Activated CD4-positive, alpha-beta T cell treated with anti-CD3 and anti-CD28 coated beads, Interleukin-2, amount 10 ng/mL, durations not matched to agents 7 days and 5 days (primary cell): ENCODE results near the gene RALB. TPM values are rescaled to one million over a fixed set of nuclear protein-coding genes. Genes with fewer than 3 reads are reported as not detected.

Experiments used
- CTCF ChIA-PET: fragments of 350-600 bp; sonication (Branson Sonifier 250); formaldehyde crosslinking; loops from one replicate; lab custom pipeline; 2021; ENCODE audit warnings: antibody characterized with exemption; lab: Charles Lee
- POLR2A ChIA-PET: fragments of 350-600 bp; sonication (Branson Sonifier 250); formaldehyde crosslinking; loops from one replicate; lab custom pipeline; 2021; ENCODE audit warnings: antibody characterized with exemption; lab: Charles Lee
- DNase-seq: peaks from one replicate; pipeline ENCODE4 v3.0.0-alpha.2; 2020
- H3K27ac Mint-ChIP-seq: one replicate; pipeline ENCODE4 v1.8.0; 2021; ENCODE audit warnings: mild to moderate bottlenecking, moderate library complexity, mixed read lengths
- H3K27me3 Mint-ChIP-seq: one replicate; pipeline ENCODE4 v1.8.0; 2021; ENCODE audit warnings: mixed read lengths
- H3K36me3 Mint-ChIP-seq: one replicate; pipeline ENCODE4 v1.8.0; 2021; ENCODE audit warnings: low read depth, mixed read lengths
- H3K4me1 Mint-ChIP-seq: one replicate; pipeline ENCODE4 v1.8.0; 2021; ENCODE audit warnings: mixed read lengths
- H3K4me3 Mint-ChIP-seq: one replicate; pipeline ENCODE4 v1.8.0; 2021; ENCODE audit warnings: mild to moderate bottlenecking, moderate library complexity, mixed read lengths
- H3K9me3 Mint-ChIP-seq: one replicate; pipeline ENCODE4 v1.8.0; 2021; ENCODE audit warnings: mixed read lengths
- total RNA-seq, 2 experiments: library from RNA; stranded (reverse); gene quantifications; one replicate each; pipeline ENCODE4 v1.2.3, GENCODE V29; 2021

RALB gene
- total RNA-seq, 2 experiments from 2014 or later: 44.3 to 46.8 TPM

DNA sequence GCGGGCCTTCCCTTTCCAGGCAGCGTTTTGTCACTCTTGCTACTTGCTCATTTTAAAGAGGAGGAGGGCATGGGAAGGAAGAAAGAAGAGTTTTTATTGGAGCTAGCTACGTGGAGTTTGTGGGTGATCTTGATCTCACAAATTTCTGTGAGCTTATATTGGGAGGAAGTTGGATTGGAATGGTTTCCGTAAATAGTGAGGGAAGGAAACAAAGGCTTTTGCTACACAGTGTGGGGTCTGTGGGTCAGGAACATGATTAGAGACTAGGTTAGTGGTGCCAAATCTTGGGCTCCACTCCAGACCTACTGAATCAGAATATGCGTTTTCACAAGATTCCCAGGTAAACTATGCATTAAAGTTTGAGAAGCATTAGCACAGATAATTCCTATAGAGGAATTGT lies 8.1 kb downstream of the RALB start:
- Mint-ChIP-seq H3K4me1 (peaks cover 44% of the 10 kb centered on the region), H3K9me3 (peaks cover 20% of the 10 kb centered on the region), H3K36me3 (peaks cover 39% of the 10 kb centered on the region), H3K4me3 (no peak overlapping the region), H3K27me3 (no peaks in the 10 kb centered on the region), H3K27ac (peak overlapping the region; percentile 37)
- POLR2A ChIA-PET: no interaction called here
- CTCF ChIA-PET: interaction anchor here (0.9 to 1.6 kb wide), 2 partner anchors 16 to 19 kb away, joined by 3 to 4 read pairs; no protein-coding TSS in a partner anchor
- no peak for DNase-seq

DNA sequence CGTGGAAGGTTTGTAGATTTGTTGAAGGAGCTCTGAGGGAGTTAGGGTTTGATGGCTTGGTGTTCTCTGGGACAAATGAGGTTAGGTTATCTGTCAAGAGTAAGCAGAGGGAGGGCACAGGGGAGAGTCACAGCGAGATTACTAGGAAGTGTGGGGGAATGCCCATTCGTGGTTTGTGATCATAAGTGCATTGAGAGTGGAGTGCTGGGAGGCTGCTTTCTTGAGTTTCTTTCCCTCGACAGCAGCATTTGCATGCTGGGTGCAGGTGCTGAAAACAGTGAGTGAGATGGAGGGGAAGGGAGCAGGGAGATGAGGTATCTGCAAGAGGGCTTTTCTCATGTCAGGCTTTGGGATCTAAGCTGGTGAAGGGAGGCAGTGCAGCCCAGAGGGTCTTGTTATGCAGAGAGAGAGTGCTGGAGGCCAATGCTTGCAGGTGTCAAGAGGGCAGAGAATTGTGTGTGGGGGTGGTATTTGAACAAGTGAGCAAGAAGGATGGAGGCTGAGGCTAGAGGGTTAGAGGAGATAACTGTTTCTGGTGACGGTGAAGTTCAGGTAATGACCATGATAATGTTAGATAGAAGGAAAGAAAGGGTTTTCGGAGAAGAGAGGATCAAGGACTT lies 8.8 kb downstream of the RALB start:
- H3K9me3 Mint-ChIP-seq: peaks cover 13% of the 10 kb centered on the region

DNA sequence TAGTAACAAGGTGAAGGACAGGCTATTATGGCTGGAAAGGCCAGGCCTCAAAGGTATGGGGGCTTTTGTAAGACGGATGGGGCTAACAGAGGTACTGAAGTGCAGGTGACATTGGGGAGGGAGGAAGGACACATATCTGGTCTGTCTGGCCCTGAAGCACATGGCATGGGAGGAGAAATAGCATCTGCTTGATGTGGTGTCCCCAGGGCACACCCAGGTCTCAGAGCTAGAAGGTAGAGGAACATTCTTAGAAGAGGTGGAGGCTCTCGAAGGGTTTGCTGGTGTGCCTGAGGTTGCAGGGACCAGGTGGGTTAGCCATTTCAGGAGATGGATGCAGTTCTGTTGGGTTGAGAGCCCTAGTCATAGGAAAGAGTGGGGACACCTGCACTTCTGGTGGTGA lies 9.5 kb downstream of the RALB start:
- Mint-ChIP-seq H3K36me3 (peaks cover 29% of the 10 kb centered on the region), H3K4me1 (peaks cover 35% of the 10 kb centered on the region), H3K27me3 (no peaks in the 10 kb centered on the region), H3K9me3 (peaks cover 11% of the 10 kb centered on the region), H3K27ac (no peak overlapping the region), H3K4me3 (no peak overlapping the region)
- POLR2A ChIA-PET: no interaction called here
- DNase-seq: no peak
- CTCF ChIA-PET: interaction anchor here (0.6 to 0.9 kb wide), 2 partner anchors 30 to 47 kb away, joined by 3 read pairs; no protein-coding TSS in a partner anchor

More for the DNA sequence above, 8.8 kb downstream of the RALB start:
- Mint-ChIP-seq H3K36me3 (peaks cover 31% of the 10 kb centered on the region), H3K4me3 (no peak overlapping the region), H3K4me1 (peaks cover 36% of the 10 kb centered on the region), H3K27me3 (no peaks in the 10 kb centered on the region), H3K27ac (no peak overlapping the region)
- ChIA-PET CTCF (interaction anchor here (0.9 to 1.6 kb wide), 2 partner anchors 16 to 29 kb away, joined by 3 to 4 read pairs; no protein-coding TSS in a partner anchor), POLR2A (no interaction called here)
- no peak for DNase-seq

DNA sequence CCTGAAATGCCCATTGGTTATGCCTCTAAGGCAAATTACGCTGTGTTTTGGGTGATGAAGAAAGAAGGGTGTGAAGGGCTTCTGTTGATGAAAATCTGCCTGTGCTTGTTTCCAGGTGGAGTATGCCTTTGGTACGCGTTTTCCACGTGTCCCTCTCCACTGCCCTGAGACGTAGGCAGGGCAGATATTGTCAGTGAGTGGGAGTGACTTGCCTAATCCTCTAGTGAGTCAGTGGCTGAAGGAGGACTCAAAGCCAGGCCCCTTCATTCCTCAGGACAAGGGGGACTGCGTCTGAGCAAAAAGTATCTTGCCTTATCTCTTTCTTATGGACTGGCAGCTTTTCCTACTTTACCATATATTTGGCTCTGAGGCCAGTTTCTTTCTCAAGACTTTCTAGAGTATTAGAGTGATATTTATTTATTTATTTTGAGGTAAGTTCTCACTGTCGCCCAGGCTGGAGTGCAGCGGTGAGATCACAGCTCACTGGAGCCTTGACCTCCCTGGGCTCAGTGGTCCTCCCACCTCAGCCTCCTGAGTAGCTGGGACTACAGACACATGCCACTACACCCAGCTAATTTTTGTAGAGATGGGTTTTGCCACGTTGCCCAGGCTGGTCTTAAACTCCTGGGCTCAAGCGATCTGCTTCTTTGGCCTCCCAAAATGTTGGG lies 10.2 kb downstream of the RALB start:
- Mint-ChIP-seq H3K4me3 (no peak overlapping the region), H3K27me3 (no peaks in the 10 kb centered on the region), H3K27ac (no peak overlapping the region), H3K4me1 (peaks cover 27% of the 10 kb centered on the region), H3K9me3 (peaks cover 10% of the 10 kb centered on the region), H3K36me3 (peaks cover 24% of the 10 kb centered on the region)
- no peak for DNase-seq
- POLR2A ChIA-PET: no interaction called here
- CTCF ChIA-PET: interaction anchor here (0.6 to 2.0 kb wide), 3 partner anchors 8 to 131 kb away, joined by 3 to 6 read pairs (median 5); no protein-coding TSS in a partner anchor

DNA sequence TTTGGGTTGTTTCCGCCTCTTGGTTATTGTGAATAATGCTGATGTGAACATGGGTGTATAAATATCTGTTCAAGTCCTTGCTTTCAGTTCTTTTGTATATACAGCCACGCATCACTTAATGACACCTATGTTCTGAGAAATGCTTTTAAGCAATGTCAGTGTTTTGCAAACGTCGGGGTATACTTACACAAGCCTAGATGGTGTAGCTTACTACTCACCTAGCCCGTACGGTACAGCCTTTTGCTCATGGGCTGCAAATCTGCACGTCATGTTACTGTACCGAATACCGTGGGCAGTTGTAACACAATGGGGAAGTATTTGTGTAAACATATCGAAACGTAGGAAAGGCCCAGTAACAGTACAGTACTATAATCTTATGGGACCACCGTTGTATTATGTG lies 12.4 kb downstream of the RALB start:
- Mint-ChIP-seq H3K27ac (no peak overlapping the region), H3K4me3 (no peak overlapping the region), H3K9me3 (peaks cover under 1% of the 10 kb centered on the region), H3K27me3 (no peaks in the 10 kb centered on the region), H3K4me1 (peaks cover 26% of the 10 kb centered on the region), H3K36me3 (peaks cover 25% of the 10 kb centered on the region)
- DNase-seq: no peak
- POLR2A ChIA-PET: no interaction called here
- CTCF ChIA-PET: interaction anchor here (1.1 to 2.0 kb wide), 5 partner anchors 10 to 48 kb away, joined by 3 to 9 read pairs (median 3); no protein-coding TSS in a partner anchor

DNA sequence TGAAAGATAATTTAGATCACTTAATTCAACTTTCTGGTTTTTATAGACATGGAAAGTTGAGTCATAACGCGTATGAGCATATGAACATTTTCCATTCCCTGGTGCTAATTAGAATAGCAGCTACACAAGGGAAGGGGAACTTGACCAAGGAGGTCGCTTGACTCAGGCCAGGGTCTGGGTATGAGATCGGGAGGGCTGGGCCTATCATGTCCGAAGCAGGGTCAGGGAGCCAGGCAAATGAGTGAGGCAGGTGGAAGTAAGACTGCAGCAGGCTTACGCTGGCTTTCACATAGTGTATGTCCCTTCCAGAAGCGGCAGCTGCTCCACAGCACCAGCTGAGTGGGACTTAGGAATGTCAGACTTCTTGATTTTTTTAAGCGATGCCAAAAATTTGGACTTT lies 14.7 kb downstream of the RALB start:
- Mint-ChIP-seq H3K36me3 (peaks cover 43% of the 10 kb centered on the region), H3K9me3 (peaks cover 10% of the 10 kb centered on the region)
- DNase-seq: no peak

DNA sequence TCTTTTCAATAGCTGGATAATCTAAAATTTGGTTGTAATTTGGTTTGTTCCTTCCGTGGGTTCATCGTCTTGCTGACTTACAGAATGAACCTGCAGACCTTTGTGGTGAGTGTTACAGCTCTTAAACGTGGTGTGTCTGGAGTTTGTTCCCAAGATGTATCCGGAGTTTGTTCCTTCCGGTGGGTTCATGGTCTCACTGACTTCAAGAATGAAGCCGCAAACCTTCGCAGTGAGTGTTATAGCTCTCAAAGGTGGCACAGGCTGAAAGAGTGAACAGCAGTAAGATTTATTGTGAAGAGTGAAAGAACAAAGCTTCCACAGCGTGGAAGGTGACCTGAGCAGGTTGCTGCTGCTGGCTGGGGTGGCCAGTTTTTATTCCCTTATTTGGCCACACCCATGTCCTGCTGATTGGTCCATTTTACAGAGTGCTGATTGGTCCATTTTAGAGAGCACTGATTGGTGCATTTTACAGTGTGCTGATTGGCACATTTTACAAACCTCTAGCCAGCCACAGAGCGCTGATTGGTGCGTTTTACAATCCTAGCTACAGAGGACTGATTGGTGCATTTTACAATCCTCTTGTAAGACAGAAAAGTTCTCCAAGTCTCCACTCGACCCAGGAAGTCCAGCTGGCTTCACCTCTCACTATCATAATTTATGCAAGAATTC lies 16.6 kb downstream of the RALB start:
- no peak for DNase-seq
- Mint-ChIP-seq H3K4me3 (no peak overlapping the region), H3K36me3 (peaks cover 52% of the 10 kb centered on the region), H3K9me3 (peaks cover 15% of the 10 kb centered on the region), H3K4me1 (peaks cover 51% of the 10 kb centered on the region), H3K27ac (no peak overlapping the region), H3K27me3 (no peaks in the 10 kb centered on the region)
- ChIA-PET CTCF (interaction anchor here (1.0 to 2.1 kb wide), 3 partner anchors 10 to 12 kb away, joined by 3 to 6 read pairs (median 5); no protein-coding TSS in a partner anchor), POLR2A (no interaction called here)

More for the DNA sequence above, 14.7 kb downstream of the RALB start:
- POLR2A ChIA-PET: no interaction called here
- no peak overlapping the region for H3K4me3 Mint-ChIP-seq
- no peak overlapping the region for H3K27ac Mint-ChIP-seq
- CTCF ChIA-PET: interaction anchor here (0.7 to 2.2 kb wide), 3 partner anchors 12 to 19 kb away, joined by 3 to 9 read pairs (median 3); no protein-coding TSS in a partner anchor
- peaks cover 40% of the 10 kb centered on the region for H3K4me1 Mint-ChIP-seq
- no peaks in the 10 kb centered on the region for H3K27me3 Mint-ChIP-seq

DNA sequence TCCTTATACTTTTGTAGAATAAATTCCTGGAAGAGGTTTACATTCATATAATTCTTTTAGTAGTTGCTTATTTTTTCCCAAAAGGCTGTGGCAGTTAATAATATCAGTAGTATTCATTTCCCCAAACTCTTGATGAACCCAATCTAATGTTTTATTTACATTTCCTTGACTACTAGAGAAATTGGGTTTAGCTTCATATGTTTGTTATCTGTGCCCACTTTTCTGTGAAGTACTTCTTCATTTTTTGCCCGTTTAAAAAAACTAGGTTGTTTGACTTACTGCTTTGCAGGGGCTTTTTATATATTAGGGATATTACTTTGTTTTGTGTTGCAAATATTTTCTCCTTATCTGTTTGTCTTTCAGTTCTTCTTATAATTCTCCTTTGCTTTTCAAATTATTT lies 17.2 kb downstream of the RALB start:
- ChIA-PET CTCF (interaction anchor here (1.0 to 2.1 kb wide), 2 partner anchors 9 to 11 kb away, joined by 5 to 6 read pairs; no protein-coding TSS in a partner anchor), POLR2A (no interaction called here)
- Mint-ChIP-seq H3K36me3 (peaks cover 54% of the 10 kb centered on the region), H3K4me1 (peaks cover 46% of the 10 kb centered on the region), H3K27ac (no peak overlapping the region), H3K4me3 (no peak overlapping the region), H3K27me3 (no peaks in the 10 kb centered on the region), H3K9me3 (peaks cover 15% of the 10 kb centered on the region)
- DNase-seq: no peak

DNA sequence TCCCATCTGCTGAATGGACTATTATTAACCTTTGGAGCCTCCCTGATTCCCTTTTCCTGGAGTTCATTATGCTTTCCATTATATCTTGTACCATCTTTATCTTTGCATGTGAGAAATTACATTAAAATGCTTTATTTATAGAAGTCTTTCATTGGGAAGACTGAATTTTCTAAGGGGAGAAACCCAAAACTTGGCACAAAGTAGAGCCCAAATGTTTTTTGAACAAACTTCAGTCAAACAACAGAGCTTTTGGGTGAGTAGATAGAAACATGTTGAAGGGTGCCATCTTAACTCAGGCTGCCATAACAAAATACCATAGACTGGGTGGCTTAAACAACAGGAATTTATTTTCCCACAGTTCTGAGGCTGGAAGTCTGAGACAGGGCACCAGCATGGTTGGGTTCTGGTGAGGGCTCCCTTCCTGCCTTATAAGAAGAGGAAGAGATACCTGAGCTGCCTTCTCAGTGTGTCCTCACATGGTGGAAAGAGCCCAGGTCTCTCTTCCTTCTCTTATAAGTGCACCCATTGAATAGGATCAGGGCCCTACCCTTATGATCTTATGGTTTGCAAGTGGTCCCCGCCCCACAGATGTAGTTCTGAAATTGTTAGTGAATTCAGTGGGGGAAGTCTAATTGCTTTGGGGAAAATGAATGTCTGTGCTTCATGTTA lies 19.2 kb downstream of the RALB start:
- CTCF ChIA-PET: interaction anchor here (1.2 to 1.4 kb wide), 2 partner anchors 19 to 41 kb away, joined by 3 to 6 read pairs; partner anchors contain the start of gene RALB
- Mint-ChIP-seq H3K4me3 (no peak overlapping the region), H3K4me1 (peaks cover 37% of the 10 kb centered on the region), H3K27ac (no peak overlapping the region), H3K27me3 (no peaks in the 10 kb centered on the region), H3K36me3 (peaks cover 60% of the 10 kb centered on the region), H3K9me3 (peaks cover 21% of the 10 kb centered on the region)
- DNase-seq: no peak
- POLR2A ChIA-PET: no interaction called here

DNA sequence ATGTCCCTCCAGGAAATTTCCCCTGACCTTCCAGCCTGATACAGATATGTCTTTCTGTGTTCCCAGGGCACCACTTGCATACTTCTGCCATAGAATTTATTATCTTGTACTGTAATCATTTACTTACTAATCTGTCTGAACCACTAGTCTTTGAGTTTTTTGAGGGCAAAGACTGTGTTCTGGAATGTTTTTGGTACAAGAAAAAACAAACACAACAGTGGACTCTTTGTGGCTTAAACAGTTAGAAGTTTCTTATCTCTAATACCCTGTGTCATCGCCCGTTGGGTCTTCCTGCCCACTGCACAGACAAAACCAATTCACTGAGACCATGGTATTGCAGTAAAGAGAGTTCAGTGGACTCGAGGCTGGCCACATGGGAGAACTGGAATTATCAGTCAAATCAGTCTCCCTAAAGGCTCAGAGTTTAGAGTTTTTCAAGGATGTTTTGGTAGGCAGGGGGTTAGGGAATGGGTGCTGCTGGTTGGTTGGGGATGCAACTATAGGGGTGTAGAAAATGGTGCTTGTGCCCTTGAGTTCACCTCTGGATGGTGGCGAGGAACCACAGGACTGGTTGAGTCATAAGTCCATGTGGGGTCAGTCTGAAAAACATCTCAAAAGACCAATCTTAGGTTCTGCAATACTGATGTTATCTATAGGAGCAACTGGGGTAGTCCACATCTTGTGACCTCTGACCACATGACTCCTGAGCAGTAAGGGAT lies 20.3 kb downstream of the RALB start:
- DNase-seq: no peak
- peaks cover 21% of the 10 kb centered on the region for H3K9me3 Mint-ChIP-seq
- POLR2A ChIA-PET: no interaction called here
- CTCF ChIA-PET: no interaction called here
- no peaks in the 10 kb centered on the region for H3K27me3 Mint-ChIP-seq
- peaks cover 35% of the 10 kb centered on the region for H3K4me1 Mint-ChIP-seq
- H3K36me3 Mint-ChIP-seq: peaks cover 56% of the 10 kb centered on the region
- no peak overlapping the region for H3K4me3 Mint-ChIP-seq
- no peak overlapping the region for H3K27ac Mint-ChIP-seq

DNA sequence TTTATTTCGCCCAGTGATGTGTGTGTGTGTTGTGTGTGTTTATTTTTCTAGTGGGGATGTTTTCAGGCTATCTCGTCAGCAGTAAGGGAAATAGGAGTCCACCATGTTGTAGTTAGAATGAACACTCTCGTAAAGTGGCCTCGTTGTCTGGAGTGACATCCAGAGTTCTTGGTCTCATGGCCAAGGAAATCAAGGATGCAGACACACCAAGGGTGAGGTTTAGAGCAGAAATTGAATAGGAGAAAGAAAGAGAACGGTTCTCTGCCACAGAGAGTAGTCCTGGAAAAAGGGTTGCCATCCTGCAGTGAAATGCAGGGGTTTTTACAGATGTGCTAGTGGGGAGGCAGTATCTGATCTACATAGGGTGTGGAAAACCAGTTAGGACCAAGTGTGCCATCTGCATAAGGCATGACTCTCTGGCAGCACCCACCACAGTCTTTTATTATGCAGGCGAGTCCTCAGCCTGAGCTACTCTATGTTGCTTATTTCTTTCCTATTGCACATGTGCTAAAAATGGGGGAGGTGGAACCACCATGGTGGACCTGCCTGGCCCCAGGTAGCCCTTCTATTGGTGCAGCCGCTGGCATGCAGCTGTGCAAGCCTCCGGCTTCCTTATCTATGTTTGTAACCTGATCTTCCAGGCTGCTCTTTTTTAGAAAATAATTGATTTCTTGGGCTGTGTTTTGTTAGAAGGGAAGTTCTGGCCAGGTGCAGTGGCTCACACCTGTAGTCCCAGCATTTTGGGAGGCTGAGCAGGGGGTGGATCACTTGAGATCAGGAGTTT lies 23.2 kb downstream of the RALB start:
- no peaks in the 10 kb centered on the region for H3K27me3 Mint-ChIP-seq
- no peak for DNase-seq
- CTCF ChIA-PET: interaction anchor here (0.7 to 2.2 kb wide), 2 partner anchors 10 to 12 kb away, joined by 3 to 9 read pairs; no protein-coding TSS in a partner anchor
- peaks cover 55% of the 10 kb centered on the region for H3K36me3 Mint-ChIP-seq
- H3K4me1 Mint-ChIP-seq: peaks cover 23% of the 10 kb centered on the region
- no peak overlapping the region for H3K27ac Mint-ChIP-seq
- no peak overlapping the region for H3K4me3 Mint-ChIP-seq
- POLR2A ChIA-PET: no interaction called here
- H3K9me3 Mint-ChIP-seq: peaks cover 19% of the 10 kb centered on the region
